HG03432 (cell line): ENCODE measurements around the gene SMO.

Source experiments
- ATAC-seq: cut with Tn5 transposase; IDR thresholded peaks from one replicate; pipeline ENCODE4 v1.9.1; 2021; ENCODE audit warnings: mild to moderate bottlenecking, moderate library complexity; ENCODE audit not compliant: unreplicated experiment

SMO gene

DNA sequence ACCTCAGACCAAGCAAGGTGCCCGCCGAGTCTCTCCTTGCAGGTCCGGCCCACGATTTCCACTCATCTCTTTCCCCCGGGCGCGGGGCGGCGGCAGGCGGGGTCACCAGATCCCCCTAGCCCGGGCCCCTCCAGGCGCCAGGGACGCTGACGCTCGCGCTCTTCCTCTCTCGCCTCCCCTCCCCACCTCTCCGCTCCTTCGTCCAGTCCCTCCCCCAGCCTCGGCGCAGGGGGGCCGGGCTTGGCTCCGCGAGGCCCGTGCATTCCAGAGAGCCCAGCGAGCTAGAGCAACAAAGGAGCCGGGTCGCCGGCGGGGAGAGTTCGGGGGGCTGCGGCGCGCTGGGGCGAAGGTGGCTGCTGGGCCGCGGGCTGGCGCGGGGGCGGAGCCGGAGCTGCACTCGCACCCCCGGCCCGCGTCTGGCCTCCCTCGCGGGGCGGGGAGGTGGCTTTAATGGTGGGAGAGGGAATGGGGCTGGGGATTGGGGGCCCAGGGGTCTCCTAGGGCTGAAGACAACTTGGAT lies at the start of gene SMO:
TSS of gene SMO (plus strand) at position 262 of the 520 bp plus-strand sequence. CDS start 519 bp downstream, outside the sequence.
- peak; percentile 54 for ATAC-seq

DNA sequence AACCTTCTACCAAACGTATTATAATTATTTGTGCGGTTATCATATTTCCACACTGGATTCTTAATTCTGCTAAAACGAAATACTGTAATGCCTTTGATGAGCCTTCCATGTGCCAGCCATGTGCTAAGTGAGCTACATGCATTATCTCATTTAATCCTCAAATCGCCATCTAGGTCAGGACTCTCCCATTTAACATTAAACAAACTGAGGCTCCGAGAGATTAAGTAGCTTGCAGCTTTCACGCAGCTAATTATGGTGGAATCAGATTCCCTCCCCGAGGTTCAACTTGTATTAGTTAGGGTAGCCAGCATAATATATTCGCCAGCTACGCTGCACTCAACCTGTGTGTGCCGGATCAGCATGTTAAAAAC lies 44.7 kb upstream of the SMO start:
- no peak for ATAC-seq

DNA sequence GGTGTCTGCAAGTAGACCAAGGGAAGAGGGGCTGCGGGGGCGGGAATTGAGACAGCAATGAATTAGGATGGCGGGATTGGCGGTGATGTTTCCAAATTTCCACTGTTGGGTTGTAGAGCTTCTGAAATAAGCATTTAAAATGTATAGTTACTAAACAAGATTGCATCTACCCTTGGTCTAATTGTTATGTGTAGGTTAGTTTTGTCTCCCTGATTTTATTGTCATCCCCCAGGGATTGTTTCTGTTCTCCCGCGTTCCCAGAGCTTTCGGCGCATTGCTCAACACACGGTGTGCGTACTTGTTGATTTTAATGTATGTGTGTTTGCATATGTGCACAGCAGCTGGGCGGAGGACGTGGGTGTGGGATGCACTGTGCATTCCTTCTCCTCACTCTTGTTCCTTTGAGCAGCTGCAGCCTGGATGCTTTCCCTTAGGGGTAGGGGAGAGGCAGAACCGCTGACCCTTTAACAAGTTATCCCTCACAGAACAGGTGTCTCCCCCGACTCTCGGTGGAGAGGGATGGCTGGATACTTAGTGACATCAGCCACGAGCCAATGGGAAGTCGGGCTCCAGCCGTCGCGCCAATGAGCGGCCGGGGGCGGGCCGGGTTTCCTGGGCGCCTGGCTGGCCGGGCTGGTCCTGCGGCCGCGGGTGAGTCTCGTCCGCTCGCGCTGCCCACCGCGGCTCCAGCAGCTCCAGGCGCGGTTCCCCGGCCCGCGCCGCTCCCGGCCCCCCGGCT lies 44.2 kb upstream of the SMO start, which contains the start of gene TSPAN33:
TSS of gene TSPAN33 (plus strand) at position 613 of the 739 bp plus-strand sequence. CDS start 274 bp downstream, outside the sequence.
- peak; percentile 79 for ATAC-seq

DNA sequence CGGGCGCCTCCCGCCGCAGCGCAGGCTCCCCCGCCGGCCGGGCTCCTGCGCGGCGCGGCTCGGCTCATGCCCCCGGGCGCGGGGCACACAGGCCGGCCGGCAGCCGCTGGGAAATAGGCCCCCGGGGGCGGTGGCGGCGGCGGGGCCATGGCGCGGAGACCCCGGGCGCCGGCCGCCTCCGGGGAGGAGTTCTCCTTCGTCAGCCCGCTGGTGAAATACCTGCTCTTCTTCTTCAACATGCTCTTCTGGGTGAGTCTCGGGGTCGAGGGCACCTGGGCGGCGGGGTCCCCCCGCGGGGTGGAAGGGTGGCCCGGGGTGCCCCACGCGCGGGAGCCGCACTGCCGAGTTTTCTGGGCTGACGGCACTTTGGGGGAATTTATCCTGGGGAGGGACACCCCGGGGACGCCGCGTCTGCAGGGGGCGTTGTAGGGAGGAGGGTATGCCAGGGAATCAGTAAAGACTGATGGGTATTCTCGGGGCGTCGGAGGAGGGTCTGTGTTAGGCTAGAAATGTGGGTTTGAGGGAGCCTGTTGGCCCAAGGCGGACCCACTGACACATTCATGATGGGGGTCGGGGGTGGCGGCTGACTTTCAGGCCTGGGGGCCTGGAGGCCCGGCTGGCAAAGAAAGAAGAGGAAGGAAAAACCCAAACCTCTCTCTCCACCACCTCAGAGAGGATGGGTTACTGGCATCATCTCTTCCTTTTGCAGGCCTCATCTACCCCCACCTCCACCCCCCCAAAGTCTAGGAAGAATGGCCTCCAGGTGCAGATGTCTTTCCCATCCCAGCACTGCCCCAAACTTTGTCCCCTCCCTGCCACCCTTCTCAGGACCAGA lies 43.4 kb upstream of the SMO start:
- peak; percentile 25 for ATAC-seq

DNA sequence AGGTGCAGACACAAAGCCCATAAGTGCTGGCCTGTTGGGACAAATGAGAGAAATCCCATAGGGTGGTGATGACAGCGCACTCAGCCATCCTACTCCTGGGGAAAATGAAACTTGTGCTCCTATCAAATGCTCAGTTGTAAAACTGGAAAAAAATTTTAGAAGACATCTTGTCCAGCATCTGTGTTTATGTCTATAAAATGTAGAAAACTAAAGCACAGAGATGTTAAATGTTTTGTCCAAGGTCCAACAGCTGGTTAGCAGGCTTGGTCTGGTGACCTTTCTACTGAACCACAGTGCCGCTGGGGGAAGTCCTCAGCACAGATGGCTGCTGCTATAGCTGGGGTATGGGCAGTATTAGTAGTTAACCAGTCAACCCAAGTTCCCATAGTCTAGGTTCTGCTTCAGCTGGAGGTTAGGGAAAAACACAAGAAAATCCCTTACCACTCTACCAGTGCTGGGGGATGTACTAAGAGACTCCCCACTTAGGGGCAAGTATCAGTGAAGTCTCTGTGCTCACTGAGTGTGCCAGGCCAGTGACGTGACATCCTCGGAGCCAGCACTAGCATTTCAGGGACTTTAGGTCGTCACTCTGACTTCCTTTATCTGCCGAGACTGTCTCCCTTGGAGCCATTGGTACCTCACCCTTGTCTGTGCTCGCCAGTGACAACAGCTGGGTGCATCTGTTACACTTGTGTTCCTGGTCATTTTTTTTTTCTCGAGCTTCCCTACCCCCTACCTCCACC lies 42.0 kb upstream of the SMO start:
- ATAC-seq = peak; percentile 71

DNA sequence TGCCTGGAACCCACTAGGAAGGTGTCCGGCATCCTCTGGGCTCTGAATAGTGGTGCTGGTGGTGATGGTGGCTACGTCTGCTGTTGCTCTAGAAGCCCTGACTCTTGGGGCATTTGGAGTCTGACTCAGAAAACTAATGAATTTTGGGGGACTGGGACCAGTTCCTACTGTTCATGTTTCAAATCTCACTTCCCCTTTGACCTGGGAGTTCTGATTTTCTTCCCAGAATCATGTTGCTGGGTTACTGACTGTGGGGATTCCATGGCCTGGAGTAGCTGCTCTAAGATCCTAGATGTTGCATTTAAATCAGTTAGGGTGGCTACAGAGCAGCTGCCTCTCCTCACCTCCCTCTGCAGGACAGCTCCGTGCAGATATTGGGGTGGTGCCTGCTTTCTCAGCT lies 40.7 kb upstream of the SMO start:
- ATAC-seq = no peak

DNA sequence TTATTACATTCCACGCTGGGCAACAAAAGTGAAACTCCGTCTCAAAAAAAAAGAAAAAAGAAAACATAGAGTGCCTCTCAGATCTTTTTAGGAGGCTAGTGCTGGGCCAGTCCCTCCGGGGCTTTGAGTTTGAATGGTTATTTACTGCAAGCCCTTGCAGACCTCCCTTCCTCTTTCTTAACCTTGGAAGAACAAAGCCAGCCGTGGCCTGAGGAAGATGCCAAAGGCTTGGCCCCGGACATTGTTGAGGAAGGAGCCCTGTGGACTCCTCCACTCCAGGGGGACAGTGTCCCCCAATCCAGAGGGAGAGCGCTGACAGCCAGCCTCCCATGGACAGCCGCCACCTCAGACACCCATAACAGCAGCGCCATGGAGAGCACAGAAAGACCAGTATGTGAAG lies 38.9 kb upstream of the SMO start:
- ATAC-seq = no peak

DNA sequence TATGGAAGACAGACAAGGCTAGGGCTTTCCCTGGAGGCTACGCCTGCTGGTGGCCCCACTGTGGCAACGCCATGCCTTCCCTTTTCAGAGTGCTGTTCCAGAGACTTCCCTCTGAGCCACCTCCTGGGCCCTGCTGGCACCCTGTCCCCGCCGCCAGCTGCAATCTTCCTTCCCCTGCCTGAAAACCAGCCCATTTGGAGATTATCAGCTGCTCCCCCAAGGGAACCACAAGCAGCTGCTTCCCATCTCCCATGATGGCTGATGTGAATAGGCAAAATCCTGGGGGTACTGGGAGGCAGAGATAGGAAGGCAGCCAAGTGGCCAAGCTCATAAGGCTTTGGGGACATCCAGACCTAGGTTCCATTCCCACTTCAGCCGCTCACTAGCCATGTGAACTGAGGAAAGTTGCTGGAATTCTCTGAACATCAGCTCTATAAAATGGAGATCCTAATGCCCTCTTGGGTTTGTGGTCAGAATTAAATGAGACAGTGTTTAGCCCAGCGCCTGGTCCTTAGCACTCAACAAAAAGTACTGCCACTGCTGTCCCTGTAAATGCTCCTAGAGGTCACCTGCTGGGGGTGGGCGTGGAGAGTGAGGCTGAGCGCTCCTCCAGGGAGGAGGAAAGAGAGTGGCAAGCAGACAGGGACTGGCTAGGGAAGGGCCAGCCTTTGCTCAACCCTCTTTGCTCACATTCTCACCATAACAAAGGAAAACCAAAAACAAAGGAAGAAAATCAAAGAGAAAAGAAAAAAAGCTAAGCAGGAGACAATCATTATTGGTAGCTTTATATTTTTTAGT lies 38.0 kb upstream of the SMO start:
- no peak for ATAC-seq

DNA sequence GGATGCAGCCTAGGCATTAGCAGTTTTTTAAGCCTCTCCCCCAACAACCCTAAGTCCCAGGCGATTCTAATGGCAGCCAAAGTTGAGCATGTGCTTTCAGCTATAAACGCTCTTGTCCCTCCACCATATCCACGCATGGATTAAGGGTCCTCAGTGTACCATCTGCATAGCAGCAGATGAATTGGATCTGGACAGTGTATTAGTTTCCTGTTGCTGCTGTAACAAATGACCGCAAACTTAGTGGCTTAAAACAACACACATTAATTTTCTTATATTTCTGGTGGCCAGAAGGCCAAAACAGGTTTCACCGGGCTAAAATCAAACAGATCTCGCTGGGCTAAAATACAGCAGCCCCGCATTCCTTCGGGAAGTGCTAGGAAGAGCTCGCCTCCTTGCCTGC lies 30.8 kb upstream of the SMO start:
- no peak for ATAC-seq

DNA sequence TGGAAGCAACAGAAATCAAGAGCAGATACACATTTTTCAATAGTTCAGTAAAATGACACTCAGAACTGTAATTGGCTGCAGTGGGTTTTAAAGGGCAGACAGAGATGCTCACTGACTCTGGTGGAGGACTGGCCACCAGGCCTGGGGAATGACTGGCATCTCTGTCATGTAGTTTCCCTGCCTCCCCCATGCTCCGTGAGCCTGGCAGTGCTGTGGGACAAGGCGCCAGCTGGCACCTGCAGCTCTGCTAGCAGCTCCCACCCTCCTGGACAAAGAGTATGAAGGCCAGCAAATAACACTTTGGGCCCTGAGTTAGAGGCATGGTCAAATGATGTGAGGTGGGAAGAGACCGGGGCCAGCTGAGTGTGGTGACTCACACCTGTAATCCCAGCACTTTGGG lies 28.9 kb upstream of the SMO start:
- ATAC-seq = no peak

DNA sequence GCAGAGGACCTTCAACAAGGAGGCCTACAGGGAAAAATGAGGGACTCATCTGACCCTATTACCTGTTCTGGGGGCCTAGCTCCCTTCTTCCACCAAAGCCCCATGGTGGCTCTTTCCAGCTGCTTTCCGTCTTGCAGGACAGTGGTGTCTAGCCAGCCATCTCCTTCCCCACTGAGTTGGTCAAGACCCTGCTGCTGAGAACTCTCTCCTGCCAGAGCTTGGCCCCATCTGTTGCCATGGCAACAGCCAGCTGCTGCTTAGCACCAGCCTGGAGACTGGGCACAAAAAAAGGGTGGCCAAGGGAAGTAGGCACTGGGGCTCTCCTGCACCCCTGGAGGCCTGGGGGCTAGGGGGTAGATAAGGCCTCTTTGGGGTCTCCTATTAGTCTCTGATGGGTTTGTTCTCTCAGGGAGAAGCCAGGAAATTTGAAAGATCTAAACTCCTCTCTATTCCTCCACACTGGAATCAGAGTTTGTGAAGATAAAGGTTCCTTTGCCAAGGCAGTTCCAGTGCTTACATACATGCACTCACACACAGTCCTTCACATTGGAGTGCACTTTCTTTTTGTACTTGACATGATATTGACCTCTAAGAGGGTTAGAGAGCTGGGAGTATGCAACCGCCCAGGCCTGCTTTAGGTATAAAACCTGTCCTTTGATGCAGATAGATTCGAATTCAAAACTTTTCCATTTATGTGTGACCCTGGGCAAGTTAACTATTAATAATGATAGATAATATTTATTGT lies 28.1 kb upstream of the SMO start:
- no peak for ATAC-seq

DNA sequence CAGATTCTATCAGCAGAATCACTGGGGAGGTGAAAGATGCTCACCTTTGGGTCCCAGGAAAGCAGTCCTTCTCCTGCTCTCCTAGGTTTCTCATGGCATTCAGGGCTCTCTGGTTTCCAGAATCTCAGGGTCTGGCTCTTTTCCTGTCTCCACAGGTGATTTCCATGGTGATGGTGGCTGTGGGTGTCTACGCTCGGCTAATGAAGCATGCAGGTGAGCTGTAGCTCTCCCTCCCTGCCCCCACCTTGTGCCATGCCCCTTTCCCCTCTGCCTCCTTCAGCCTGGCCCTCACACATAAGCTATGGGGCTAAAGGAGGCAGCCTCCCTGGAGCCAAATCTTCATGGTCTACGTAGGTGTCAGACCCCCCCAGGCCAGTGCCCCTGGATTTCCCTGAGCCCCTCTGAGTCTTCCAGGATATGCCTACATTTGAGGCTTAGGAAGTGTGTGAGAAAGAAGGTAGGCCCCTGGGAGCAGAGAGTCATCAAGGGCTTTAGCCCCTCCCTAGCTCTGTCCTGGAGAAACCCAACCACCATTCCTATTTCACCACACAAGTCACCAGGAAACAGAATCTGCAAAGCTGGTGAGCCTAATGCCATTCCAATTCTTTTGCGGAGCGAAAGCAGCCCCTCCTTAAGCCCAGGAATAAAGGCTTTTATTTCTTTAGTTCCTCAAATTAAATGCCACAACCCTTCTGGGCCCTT lies 26.8 kb upstream of the SMO start:
- ATAC-seq = no peak

DNA sequence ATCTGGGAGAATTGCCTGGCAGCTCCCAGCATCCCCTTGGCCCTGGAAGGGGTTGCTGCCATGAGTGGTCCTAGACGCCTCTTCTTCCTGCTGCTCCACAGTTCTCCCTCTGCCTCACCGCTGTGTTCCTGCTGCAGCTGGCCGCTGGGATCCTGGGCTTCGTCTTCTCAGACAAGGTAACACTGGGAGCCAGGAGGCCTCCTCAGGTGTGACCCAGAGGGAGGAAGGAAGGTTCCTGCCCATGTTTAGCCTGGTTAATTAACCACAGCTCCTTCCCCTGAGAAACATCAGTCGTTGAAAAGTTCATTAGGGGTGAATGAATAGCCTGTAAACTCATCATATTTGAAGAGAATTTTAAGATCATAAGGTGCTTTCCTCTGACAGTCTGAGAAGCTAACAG lies 25.7 kb upstream of the SMO start:
- ATAC-seq = no peak

DNA sequence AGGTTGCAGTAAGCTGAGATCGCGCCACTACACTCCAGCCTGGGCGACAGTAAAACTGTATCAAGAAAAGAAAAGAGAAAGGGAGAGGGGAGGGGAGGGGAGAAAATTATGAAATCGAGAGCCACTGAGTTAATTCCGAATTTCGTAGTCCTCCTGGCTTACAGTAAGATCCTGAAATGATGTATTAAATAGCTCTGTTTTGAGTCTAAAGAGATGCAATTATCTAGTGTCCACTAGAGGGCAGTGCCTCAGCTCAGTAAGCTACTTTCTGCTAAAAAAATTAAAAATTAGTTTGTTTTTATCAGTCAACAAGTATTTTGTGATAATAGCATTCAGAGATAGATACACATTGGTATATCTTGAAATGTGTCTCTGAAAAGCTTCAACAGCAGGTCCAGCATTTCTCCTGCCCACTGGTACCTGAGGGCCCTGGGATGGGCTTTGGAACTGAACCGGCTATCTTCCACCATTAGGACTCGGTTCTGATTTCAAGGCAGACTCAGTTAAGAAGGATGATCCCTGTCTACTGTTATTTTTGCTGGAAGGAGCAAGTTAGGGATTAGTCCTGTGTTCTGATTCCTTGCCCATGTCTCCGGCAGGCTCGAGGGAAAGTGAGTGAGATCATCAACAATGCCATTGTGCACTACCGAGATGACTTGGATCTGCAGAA lies 24.4 kb upstream of the SMO start:
- ATAC-seq = no peak

DNA sequence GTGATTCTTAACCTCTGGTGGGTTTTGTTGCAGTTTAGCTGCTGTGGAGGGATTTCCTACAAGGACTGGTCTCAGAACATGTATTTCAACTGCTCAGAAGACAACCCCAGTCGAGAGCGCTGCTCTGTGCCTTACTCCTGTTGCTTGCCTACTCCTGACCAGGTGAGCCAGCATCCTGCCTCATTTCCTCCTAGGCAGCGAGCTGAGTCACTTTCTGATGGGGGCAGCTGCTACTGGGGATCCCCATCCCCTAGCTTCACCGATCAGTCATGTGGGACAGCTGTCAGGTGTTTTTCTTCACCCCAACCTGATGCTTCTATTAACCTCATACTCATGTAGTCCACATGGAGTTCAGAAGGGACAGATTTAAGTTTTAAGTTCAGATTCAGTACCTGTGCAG lies 21.7 kb upstream of the SMO start:
- ATAC-seq = peak; percentile 43

DNA sequence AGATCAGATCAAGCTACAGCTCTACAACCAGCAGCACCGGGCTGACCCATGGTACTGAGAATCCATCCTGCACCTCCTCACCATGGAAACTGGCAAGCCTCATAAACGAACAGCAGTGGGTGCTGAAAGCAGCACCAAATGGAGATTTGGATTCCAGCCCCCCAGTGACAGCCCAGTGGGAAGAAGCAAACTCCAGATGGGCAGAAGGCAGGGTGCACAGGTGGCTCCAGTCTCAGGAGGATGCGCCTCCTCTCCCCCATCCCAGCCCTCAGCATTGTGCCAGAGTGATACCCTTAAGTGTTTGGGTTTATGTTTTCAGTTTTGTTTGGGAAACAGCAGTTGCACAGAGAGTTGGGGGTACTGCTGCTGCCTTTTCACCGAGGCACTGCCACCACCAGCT lies 20.6 kb upstream of the SMO start:
- no peak for ATAC-seq

DNA sequence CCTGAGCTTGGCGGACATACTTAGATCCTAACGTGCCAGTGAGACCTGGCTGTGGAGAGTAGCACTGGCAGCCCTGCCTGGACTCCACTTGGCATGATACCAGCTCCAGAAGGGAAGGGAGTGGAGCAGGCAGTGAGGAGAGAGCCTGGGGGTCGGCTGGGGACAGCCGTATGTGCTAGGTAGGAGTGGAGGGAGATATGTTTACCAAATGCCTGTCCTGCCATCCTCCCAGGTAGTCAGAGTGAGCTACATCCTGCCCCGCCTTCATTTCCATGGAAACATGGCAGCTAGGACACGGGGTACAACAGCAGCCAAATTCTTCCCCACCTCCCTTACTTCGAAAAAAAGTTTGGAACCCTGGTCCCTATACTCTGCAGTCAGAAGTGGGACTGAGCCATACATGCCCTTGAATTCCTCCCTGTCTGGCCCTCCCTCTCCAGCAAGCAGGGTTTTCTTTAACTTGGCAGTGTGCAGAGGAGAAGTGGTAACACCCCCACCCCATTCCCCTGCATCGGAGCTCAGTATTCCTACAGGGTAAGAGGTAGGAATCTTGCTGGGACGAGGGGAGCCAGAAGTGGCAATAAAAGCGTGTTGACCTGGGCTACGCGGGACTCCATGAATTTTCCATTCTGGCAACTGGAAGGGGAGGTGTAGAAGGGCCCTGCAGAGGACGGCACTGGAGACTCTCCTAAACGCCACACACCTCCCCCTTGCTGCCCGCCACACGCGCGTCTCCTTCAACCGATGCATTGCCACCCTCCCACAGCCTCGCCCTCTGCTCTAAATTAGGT lies 20.0 kb upstream of the SMO start:
- ATAC-seq = no peak

DNA sequence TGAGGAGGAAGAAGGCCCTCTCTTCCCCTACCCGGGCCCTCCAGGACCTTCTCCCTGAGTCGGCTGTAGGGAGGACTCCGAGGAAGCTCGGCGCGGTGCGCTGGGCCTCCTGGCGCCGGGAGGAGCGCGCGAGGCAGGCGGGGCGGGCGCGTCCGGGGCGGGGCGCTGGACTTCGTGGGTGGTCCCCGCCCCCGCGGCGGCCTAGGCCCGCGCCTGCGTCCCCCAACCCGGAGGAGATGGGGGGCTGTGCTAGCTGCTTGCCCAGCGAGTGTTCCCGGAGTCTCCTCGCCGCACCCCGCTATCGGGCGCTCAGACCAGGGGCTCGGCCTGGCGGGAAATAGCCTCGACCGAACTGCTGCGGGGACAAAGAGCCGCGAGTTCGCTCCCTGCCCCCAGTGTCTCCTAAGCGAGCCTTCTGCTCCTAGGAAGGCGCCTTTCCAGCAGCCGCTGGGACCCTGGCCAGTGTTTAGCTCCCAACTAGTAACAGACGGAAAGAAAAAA lies 19.2 kb upstream of the SMO start:
- peak; percentile 57 for ATAC-seq
